HG02763 (cell line): Measurements from ENCODE around the gene COL7A1.

Source experiments
- ATAC-seq: cut with Tn5 transposase; IDR thresholded peaks from one replicate; pipeline ENCODE4 v1.9.1; 2021; ENCODE audit warnings: mild to moderate bottlenecking, moderate library complexity; ENCODE audit not compliant: unreplicated experiment

The COL7A1 gene

GRCh38 chr3:48592519-48593087 is 2.5 kb downstream of the COL7A1 start:
- no peak for ATAC-seq

GRCh38 chr3:48591886-48592518 is 3.1 kb downstream of the COL7A1 start:
- no peak for ATAC-seq

- ATAC-seq: no peak
These were observed 3.7 kb downstream of the COL7A1 start for GRCh38 chr3:48591436-48591835.

DNA sequence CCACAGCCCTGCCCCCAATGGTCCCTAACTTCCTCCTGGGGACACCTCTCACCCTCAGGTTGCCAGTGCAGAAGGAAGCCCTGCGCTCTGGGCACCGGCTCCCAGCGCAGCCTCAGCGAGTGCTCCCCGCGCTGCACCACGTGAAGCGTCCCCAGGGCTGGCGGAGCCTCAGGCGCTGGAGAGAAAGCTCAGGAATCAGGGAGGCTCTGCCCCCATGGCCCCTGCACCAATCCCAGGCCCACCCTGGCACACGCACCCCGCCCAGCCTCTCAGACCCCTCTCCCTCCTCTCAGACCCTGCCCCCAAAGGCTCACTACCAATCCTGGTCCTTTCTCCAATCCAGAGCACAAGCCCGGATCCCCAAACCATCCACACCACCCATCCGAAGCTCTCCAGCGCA is 6.9 kb downstream of the COL7A1 start:
- ATAC-seq: no peak

GRCh38 chr3:48587686-48588085 is 7.4 kb downstream of the COL7A1 start:
- ATAC-seq: no peak

DNA sequence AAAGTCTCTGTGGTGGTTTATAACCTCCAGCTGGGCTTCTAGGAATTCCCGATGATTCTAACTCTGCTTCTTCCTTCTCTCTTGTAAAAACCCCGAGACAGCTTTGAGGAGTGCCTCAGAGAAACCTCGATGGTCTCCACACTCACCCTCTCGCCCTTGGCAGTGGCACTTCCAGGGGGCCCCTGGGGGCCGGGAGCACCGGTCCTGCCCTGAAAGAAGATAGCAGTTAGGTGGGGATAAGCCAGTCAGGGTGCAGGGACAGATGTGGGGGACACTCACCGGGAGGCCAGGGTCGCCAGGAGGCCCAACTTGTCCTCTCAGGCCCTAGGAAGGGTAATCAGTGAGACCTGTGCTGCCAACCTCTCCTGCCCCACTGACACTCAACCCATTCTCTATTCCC is 9.7 kb downstream of the COL7A1 start:
- no peak for ATAC-seq

DNA sequence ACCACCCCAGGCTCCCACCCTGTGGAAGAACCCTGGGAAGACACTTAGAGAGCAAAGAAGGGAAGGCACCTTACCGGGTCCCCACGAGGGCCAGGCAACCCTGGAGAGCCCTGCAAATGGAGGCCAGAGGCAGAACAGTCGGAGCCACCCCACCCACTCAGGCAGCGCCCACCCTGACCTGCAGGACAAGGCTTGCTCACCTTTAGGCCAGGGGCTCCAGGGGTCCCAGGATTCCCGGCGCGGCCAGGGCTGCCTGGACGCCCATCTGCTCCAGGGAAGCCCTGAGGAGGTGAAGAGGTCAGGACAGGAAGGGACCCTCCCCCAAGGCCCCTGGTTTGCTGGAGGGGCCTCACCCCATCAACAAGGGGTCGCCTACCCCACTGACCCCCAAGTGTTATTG is 10.3 kb downstream of the COL7A1 start:
- ATAC-seq: no peak

DNA sequence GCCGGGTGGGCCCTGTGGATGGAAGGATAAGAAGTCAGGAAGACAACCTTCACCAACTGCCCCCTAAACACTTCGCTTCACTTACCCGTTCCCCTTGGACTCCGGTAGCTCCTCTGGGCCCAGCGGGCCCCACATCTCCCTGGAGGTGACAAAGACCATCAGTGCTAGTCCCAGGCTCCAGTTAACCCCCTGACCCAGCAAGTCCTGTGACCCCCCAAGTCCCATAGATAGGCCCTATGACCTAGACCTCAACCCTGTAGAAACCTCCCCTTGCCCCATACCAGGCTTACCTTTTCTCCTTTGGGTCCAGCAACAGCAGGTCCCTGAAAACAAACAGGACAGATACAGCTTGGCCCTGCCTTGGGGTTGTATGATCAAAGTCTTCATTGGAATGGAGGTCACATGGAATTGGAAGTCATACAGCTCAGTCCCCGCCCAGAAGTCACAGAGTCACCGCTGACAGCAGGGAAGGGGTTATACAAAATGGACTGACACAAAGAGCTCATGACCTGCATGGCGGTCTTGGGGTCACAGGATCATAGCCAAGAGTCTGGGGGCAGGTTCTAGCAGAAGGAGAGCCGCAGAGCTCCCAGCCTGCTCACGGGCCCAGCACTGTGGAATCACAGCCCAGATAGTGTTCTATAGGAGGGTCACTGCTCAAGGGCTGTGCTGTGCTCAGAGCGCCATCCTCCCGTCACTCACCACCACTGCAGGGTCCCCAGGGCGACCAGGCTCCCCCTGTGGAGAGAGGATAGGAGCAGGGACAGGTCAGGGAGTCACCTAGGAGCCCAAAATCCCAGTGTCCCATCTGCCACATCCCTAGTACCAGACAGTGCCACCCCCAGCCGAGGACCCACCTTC is 13.3 kb downstream of the COL7A1 start:
- ATAC-seq: no peak

DNA sequence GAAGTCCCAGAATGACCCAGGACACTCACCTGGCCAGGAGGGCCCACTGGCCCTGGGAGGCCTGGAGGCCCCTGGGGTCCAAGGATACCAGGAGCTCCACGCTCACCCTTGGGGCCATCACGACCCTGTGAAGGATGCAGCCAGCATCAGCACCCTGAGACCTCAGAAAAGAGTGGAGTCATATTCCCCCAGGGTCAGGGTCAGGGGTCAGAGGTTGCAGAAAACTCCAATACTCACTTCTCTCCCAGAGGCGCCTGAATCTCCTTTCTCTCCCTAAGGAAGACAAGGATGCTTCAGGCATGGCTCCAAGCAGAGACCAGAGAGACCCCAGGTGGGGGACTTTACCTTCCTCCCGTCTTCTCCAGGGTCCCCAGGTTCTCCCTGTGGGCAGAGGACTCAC is 18.5 kb downstream of the COL7A1 start:
- ATAC-seq: no peak

DNA sequence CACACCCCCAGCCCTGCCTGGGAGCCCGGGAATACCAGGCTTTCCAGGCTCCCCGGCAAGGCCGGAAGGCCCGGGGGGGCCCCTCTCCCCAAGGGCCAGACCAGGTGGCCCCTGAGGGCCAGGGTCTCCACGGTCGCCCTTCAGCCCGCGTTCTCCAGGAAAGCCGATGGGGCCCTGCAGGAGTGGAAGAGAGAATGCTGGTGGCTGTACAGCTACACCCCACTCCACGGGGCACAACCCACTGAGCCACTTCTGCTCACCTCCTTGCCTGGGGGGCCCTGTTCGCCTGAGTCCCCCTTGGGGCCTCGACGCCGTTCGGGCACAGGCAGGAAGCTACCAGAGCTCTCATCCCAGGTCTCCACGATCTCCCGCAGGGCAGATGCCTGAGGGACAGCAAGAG is 19.8 kb downstream of the COL7A1 start:
- ATAC-seq: no peak

- no peak for ATAC-seq
These were observed 21.1 kb downstream of the COL7A1 start for GRCh38 chr3:48573973-48574585.

DNA sequence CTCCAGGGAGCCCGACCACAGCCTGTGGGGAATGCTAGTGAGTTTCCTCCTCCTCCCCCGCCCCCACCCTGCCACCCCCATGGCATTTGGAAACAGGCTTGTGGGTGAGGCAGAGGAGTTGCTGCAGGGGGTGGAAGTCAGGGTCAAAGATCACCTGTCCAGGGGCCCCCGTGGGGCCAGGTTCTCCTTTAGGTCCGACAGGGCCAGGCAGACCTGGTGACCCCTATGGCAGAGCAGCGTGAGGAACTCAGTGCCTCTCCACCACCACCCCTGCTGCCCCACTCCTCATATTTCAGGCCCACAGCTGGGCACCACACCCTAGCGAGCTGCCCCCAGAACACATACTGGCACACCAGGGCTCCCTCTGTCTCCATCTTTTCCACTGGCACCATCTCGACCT is 22.6 kb downstream of the COL7A1 start:
- ATAC-seq: no peak

DNA sequence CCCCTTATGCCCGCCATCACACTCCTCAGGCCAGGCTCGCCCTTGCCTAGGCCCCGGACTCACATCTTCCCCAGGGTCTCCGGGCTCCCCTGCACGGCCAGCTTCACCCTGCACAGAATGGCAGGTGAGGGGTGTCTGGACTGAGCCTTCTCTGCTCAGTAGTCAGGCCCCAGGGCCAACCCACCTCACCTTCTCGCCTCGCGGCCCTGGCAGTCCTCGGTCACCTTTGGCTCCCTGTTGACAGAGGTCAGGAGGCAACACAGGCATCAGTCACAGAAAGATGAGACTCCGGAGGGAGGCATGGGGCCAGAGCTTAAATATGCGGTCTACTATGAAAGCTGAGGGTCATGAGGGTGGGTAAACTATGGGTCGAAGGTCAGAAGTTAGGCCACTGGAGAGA is 23.2 kb downstream of the COL7A1 start:
- no peak for ATAC-seq

- no peak for ATAC-seq
These were observed 25.2 kb downstream of the COL7A1 start for GRCh38 chr3:48569808-48570450.

DNA sequence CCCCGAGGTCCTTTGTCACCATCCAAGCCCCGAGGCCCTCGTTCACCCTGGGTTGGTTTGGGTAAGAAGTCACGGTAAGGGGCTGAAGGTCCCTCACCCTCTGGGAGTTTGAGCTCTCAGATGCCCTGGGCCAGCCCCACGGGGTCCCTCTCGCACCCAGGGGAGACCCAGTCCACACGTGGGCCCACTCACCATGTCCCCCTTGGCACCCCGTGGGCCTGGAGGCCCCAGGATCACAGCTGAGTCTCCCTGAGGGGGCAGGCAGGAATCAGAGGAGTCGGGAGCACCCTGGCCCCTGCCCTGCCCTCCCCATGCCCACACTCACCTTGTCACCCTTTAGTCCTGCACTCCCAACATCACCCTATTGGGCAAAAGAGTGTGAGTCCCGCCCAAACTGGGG is 25.7 kb downstream of the COL7A1 start:
- no peak for ATAC-seq

GRCh38 chr3:48568476-48568875 is 26.7 kb downstream of the COL7A1 start:
- ATAC-seq: no peak

GRCh38 chr3:48567500-48567899 is 27.6 kb downstream of the COL7A1 start:
- no peak for ATAC-seq

DNA sequence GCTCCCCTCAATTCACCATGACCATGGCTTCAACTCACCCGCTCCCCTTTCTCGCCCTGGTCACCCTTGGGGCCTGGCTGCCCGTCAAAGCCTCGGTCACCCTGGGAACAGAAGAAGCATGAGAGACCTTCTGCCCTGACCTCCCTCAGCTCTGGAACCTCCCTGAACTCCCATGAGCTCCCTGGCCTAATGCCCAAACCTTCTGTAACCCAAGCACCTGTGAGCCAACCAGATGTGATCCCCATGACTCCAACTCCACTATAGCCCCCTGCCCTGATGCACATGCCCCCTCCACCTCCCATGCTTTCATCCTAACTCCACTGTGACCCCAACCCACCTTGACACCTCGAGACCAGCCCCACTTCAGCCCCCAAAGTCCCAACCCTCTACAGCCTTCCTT is 28.0 kb downstream of the COL7A1 start:
- ATAC-seq: no peak

GRCh38 chr3:48566401-48566760 is 28.7 kb downstream of the COL7A1 start:
- no peak for ATAC-seq

DNA sequence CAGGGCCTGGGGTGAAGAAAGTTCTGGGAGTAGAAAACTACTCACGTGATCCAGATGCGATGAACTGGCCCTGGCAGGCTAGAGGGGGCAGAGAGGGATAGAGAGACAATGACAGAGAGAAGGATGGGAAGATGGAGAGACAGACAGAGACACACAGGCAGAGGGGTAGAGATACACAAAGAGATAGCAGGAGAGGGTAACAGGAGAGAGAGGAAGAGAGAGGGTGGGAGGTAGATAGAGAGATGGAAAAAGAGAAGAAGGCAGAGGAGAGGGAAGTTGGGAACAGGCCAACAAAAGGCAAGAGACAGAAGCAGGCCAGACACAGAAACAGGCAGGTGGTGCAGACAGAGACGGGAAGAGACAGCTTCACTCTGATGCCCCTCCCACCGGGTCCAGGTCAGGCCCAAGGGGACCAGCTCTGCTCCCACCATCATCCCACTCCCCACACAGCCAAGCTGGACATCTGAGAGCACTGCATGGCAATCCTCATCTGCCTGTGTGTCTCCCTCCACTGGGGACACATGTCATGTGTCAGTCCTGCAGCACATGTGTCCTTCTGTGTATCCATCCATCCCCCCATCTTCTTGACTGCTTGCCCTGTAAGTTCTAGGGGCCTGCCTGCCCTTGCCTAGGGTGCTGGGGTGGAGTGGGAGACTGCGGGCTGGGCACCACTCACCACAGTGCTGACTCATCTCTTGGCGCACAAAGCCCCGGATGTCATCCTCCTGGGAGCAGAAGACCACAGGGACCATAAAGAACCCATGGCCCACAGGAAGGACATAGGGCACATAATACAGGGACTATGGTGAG is 29.3 kb downstream of the COL7A1 start:
- ATAC-seq: no peak

GRCh38 chr3:48565186-48565585 is 29.9 kb downstream of the COL7A1 start:
- ATAC-seq: no peak
